GM10248 (cell line): Measurements from ENCODE around the gene CGREF1.

Experiments used
- CTCF ChIA-PET: fragments of 300-600 bp; sonication (Branson Sonifier 250); formaldehyde crosslinking; extraction: SDS; loops from one replicate; lab custom pipeline; 2021; ENCODE audit warnings: antibody characterized with exemption; lab: Yijun Ruan, JAX
- POLR2A ChIA-PET: fragments of 350-650 bp; sonication (Branson Sonifier 250); formaldehyde crosslinking; extraction: SDS; loops from one replicate; lab custom pipeline; 2020; ENCODE audit warnings: antibody characterized with exemption; lab: Yijun Ruan, JAX
- DNase-seq: peaks from one replicate; pipeline ENCODE4 v3.0.0; 2012; ENCODE audit errors: extremely low spot score
- TF ChIP-seq, protein P1 (sequence below): IDR thresholded peaks from 2 replicates; pipeline ENCODE4 v1.5.1; 2012; ENCODE audit warnings: mild to moderate bottlenecking, low read depth; ENCODE audit errors: extremely low read depth, missing control alignments, control extremely low read depth

The CGREF1 gene

DNA sequence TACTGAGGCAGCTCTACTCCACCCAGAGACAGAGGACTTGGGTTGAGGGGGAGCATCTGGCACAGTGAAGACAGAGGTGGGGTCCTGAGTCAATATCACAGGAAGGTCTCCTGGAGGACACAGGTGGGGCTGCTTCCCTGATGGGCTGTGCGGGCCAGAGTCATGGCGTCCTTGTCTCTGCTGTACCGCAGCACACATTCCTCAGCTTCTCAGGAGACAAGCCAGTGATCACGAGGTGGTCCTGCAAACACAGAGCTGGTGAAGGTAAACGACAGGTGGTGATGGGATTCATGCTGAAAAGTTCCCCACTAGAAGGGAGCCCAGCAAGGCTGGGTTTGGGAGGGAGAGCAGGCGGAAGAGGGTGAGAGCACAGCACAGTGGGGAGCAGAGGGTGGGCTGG, 39.5 kb upstream of the CGREF1 start:
- POLR2A ChIA-PET = interaction anchor here (0.6 kb wide), 1 partner anchor 16 kb away, joined by 3 read pairs; no protein-coding TSS in a partner anchor
- TF ChIP-seq, protein P1, sequence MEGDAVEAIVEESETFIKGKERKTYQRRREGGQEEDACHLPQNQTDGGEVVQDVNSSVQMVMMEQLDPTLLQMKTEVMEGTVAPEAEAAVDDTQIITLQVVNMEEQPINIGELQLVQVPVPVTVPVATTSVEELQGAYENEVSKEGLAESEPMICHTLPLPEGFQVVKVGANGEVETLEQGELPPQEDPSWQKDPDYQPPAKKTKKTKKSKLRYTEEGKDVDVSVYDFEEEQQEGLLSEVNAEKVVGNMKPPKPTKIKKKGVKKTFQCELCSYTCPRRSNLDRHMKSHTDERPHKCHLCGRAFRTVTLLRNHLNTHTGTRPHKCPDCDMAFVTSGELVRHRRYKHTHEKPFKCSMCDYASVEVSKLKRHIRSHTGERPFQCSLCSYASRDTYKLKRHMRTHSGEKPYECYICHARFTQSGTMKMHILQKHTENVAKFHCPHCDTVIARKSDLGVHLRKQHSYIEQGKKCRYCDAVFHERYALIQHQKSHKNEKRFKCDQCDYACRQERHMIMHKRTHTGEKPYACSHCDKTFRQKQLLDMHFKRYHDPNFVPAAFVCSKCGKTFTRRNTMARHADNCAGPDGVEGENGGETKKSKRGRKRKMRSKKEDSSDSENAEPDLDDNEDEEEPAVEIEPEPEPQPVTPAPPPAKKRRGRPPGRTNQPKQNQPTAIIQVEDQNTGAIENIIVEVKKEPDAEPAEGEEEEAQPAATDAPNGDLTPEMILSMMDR = no peak
- CTCF ChIA-PET = interaction anchor here (1.0 to 5.2 kb wide), 8 partner anchors 12 to 123 kb away, joined by 3 to 30 read pairs (median 4); partner anchors contain the start of gene PRR30
- DNase-seq = no peak

DNA sequence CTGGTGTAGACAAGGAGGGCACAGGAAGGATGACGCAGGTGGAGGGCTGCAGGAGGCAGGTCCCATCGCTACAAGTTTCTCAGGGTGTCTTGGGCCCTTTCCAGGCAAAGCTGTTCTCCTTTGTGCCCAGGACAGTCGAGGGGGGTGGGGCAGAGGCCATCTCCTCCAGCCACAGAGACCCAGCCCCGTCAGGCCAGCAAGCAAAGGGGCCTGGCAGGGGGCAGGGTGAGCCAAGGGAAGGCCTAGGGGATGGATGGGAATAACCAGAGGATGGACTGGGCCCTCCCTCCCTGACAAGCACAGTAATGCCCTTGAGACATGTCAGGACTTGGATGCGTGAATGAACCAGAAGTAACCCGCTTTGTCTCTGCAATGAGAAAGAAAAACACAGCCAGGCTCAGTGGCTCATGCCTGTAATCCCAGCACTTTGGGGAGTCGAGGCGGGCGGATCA, 36.2 kb upstream of the CGREF1 start:
- ChIA-PET POLR2A (no interaction called here), CTCF (interaction anchor here (0.8 to 7.1 kb wide), 2 partner anchors 15 to 182 kb away, joined by 3 to 30 read pairs; no protein-coding TSS in a partner anchor)
- DNase-seq = no peak
- TF ChIP-seq, protein P1 = no peak

DNA sequence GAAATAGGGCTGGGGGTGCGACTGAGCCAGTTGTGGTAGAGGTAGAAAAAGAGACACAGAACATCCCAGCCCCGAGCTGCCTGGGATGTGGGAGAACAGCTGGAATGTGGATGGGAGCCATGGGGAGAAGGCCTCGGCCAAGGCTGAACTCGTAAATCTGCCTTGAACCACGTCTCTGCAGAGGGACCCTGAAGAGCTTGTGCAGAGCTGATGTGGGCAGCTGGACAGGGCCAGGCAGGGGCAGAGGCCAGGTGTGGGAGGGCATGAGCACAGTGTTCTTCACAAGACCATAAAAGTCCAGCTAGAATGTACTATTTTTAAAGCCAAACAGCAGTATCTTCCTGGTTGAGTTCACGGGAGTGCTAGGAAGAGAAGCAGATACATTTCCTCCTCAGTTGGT, 35.6 kb upstream of the CGREF1 start:
- POLR2A ChIA-PET = no interaction called here
- TF ChIP-seq, protein P1 = no peak
- no peak for DNase-seq
- CTCF ChIA-PET = interaction anchor here (0.7 to 7.1 kb wide), 4 partner anchors 13 to 182 kb away, joined by 3 to 30 read pairs (median 3); no protein-coding TSS in a partner anchor

DNA sequence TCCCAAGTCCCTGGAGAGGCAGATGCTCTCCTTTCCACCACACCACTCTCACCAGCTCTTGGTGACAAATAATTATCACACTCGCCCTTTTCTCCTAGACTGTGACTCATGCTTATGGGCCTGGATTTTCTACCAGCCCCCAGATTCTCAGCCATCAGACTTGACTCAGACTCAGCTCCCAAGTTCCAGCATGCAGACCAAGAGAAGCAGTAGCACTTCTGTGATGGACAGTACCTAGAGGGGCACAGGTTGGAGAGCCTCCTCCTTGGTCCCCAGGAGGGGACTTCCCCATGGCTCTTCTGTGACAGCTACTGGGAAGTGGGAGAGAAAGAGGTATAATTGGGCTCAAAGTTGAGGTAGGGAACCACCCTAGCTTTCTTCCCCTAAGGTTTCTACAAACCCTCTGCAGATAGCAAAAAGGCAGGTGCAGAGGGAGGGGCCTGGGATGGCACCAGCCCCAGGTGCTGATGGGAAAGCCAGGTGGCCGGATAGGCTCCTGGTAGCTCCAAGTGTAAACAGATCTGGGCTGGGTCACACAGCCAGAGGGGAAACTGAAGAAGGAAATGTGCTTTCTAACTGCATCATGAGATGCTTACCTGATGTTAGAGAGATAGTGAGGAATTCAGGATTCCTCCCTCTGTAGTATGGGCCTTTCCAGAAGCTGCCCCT, 34.0 kb upstream of the CGREF1 start:
- ChIA-PET CTCF (interaction anchor here (0.9 to 7.1 kb wide), 7 partner anchors 11 to 129 kb away, joined by 3 to 30 read pairs (median 3); partner anchors contain the start of gene TRIM54), POLR2A (no interaction called here)
- DNase-seq = no peak
- TF ChIP-seq, protein P1 = no peak

DNA sequence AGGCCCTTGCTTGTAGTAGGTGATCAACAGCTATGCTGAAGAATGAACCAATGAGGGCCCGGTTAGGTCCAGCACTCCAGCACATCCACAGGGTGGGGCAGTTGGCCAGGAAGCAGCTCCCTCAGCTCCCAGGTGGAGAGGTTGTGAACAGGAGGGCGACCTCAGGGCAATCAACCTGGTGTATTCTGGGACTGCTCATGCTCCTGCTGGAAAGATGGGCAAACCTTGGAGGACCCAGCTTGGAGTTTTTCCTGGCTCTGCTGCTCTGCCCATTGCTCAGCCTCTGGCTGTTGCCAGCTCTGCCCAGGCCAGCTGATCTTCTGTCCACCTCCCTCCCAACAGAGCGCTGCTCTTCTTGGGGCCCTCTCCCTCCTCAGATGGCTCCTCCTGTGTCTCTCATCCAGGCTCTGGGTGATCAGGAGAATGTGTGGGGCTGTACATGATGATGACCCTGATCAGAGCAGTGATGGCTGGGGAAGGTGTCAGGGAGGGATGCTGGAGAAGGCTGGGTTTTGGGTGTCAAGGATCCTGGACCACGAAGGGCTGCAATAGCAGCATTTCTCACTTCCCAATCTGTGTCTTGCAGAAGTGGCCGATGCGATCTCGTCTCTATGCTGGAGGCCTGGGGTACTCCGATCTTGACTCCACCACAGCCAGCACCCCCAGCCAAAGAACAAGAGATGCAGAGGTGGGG, 33.3 kb upstream of the CGREF1 start:
- TF ChIP-seq, protein P1 = no peak
- POLR2A ChIA-PET = interaction anchor here (0.6 kb wide), 1 partner anchor 40 kb away, joined by 3 read pairs; no protein-coding TSS in a partner anchor
- no peak for DNase-seq
- CTCF ChIA-PET = interaction anchor here (0.9 to 7.1 kb wide), 8 partner anchors 10 to 130 kb away, joined by 3 to 30 read pairs (median 4); partner anchors contain the start of gene TRIM54

DNA sequence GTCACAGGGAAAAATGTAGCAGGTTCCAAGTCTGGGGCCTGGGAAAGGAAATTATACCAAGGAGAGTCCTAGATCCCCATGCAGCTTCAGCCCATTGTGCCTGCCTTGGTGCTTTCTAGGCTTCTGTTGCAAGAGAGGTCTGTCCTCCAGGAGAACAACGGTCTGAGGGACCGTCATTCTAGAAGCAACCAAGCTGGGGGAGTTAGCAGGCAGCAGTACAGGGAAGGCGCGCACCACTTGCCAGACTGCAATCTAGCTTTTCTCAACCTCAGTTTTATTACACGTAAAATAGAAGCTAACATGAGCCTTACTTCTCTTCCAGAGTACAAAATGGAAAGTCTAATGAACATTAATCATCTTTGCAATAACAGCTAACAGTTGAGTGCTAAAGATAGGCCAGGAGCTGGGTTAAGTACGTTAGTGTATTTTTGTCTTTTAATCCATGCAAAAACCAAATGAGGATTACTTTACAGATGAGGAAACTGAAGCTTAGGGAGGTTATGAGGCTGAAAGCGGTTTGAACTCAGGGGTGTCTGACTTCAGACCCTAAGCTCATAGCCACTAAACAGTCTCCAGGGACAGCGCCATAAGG, 31.8 kb upstream of the CGREF1 start:
- TF ChIP-seq, protein P1 = no peak
- ChIA-PET CTCF (interaction anchor here (0.8 to 7.1 kb wide), 4 partner anchors 17 to 129 kb away, joined by 3 to 30 read pairs (median 5); no protein-coding TSS in a partner anchor), POLR2A (no interaction called here)
- no peak for DNase-seq
